HCT116 (cell line): Measurements from ENCODE around the gene TAS2R60. TPM values are rescaled to one million over a fixed set of nuclear protein-coding genes. Genes with fewer than 3 reads are reported as not detected.
A peak's percentile ranks its signal among the peaks of the same experiment; 100 is the strongest.

Experiments used
- ATAC-seq: fragments of 200-7000 bp; cut with Tn5 transposase; 2 replicates; pipeline ENCODE4 v1.9.1; 2020; ENCODE audit warnings: mild to moderate bottlenecking, moderate library complexity
- BruUV-seq: library from RNA; stranded (reverse); fragments of 400-500 nt; replicated peaks from 2 replicates; lab custom pipeline; 2021; lab: Mats Ljungman, UMichigan
- CTCF ChIA-PET: fragments of 300-600 bp; sonication (Branson Sonifier 250); formaldehyde crosslinking; loops from one replicate; lab custom pipeline; 2021; ENCODE audit warnings: antibody characterized with exemption; lab: Charles Lee
- POLR2A ChIA-PET: fragments of 300-600, 350-600 bp; sonication (Branson Sonifier 250); formaldehyde crosslinking; loops from one replicate; lab custom pipeline; 2021; ENCODE audit warnings: antibody characterized with exemption; lab: Charles Lee
- RAD21 ChIA-PET, 2 experiments: fragments of 300-600 bp; sonication (Branson Sonifier 250); formaldehyde crosslinking; loops; one replicate each; lab custom pipeline; 2023; ENCODE audit warnings: low total read pairs in 2 of 2; ENCODE audit not compliant: uncharacterized antibody in 2 of 2, unreplicated experiment in 2 of 2, low non-redundant PET in 1 of 2; lab: Charles Lee
- DNase-seq: peaks from one replicate; pipeline ENCODE4 v3.0.0-alpha.2; 2010; ENCODE audit warnings: low read depth, low spot score
- H2AFZ ChIP-seq: fragments of 200-600 bp; shearing (Covaris generic), sonication (generic); 2 replicates; pipeline ENCODE4 v1.6.1; 2017; ENCODE audit warnings: low read depth, mixed run types, mixed read lengths, antibody characterized with exemption, low read length; ENCODE audit not compliant: poor library complexity, severe bottlenecking
- H3K27ac ChIP-seq: 2 replicates; pipeline ENCODE4 v1.5.1; 2012; ENCODE audit warnings: low read depth, low read length
- H3K27me3 ChIP-seq: fragments of 200-600 bp; sonication (generic); 2 replicates; pipeline ENCODE4 v1.6.1; 2016; ENCODE audit warnings: mixed run types, low read length, mixed read lengths; ENCODE audit not compliant: insufficient read depth
- H3K36me3 ChIP-seq, 2 experiments: fragments of 200-500 bp in 1 of 2; fragments of 200-600 bp in 1 of 2; sonication (Bioruptor generic) in 1 of 2; sonication (generic) in 1 of 2; 2 replicates each; pipeline versions ENCODE4 v1.5.1 to v1.6.1; 2014 to 2016; ENCODE audit warnings: low read length in 2 of 2, inconsistent platforms in 1 of 2, mixed read lengths in 1 of 2, mixed run types in 1 of 2; ENCODE audit not compliant: insufficient read depth in 2 of 2, control insufficient read depth in 1 of 2
- H3K4me1 ChIP-seq, 2 experiments: fragments of 200-600 bp in 1 of 2; sonication (generic) in 1 of 2; 2 replicates each; pipeline versions ENCODE4 v1.5.1 to v1.6.1; 2012 to 2017; ENCODE audit warnings: low read length in 2 of 2, inconsistent platforms in 1 of 2, mild to moderate bottlenecking in 1 of 2, mixed read lengths in 1 of 2, mixed run types in 1 of 2, moderate library complexity in 1 of 2; ENCODE audit not compliant: insufficient read depth in 2 of 2, control insufficient read depth in 1 of 2
- H3K4me2 ChIP-seq: fragments of 200-600 bp; sonication (generic); 2 replicates; pipeline ENCODE4 v1.6.1; 2017; ENCODE audit warnings: mixed run types, low read length, mixed read lengths
- H3K4me3 ChIP-seq, 2 experiments: fragments of 200-600 bp in 1 of 2; sonication (generic) in 1 of 2; replicated peaks in 1 of 2; 2 replicates each; pipeline ENCODE4 v1.5.1; 2011 to 2016; ENCODE audit warnings: low read length in 2 of 2, control low read depth in 1 of 2, low read depth in 1 of 2, mild to moderate bottlenecking in 1 of 2, mixed read lengths in 1 of 2, mixed run types in 1 of 2
- H3K79me2 ChIP-seq: fragments of 200-600 bp; sonication (generic); 2 replicates; pipeline ENCODE4 v1.6.1; 2017; ENCODE audit warnings: mild to moderate bottlenecking, mixed run types, low read length, moderate library complexity, mixed read lengths; ENCODE audit not compliant: insufficient read depth
- H3K9ac ChIP-seq: fragments of 200-600 bp; sonication (generic); 2 replicates; pipeline ENCODE4 v1.6.1; 2016; ENCODE audit warnings: low read length, mixed read lengths
- H3K9me2 ChIP-seq: fragments of 200-600 bp; sonication (generic), shearing (Covaris generic); 2 replicates; pipeline ENCODE4 v1.6.1; 2017; ENCODE audit warnings: mixed run types, mild to moderate bottlenecking, moderate library complexity; ENCODE audit not compliant: insufficient read depth
- H3K9me3 ChIP-seq, 2 experiments: fragments of 200-500 bp in 1 of 2; fragments of 200-600 bp in 1 of 2; sonication (Bioruptor generic) in 1 of 2; sonication (generic) in 1 of 2; 2 replicates each; pipeline ENCODE4 v1.6.1; 2014 to 2017; ENCODE audit warnings: low read length in 2 of 2, mixed read lengths in 2 of 2, inconsistent platforms in 1 of 2, low read depth in 1 of 2, mild to moderate bottlenecking in 1 of 2, mixed run types in 1 of 2, moderate library complexity in 1 of 2; ENCODE audit not compliant: control insufficient read depth in 1 of 2, insufficient read depth in 1 of 2
- H4K20me1 ChIP-seq: fragments of 200-600 bp; sonication (generic), shearing (Covaris generic); 2 replicates; pipeline ENCODE4 v1.6.1; 2017; ENCODE audit warnings: mixed run types, mild to moderate bottlenecking, moderate library complexity; ENCODE audit not compliant: insufficient read depth
- CBX3 ChIP-seq: IDR thresholded peaks from 2 replicates; pipeline ENCODE4 v1.6.1; 2012; ENCODE audit warnings: low read depth
- CTCF ChIP-seq, 3 experiments: fragments of 200-600 bp in 1 of 3; sonication (generic) in 1 of 3; IDR thresholded peaks in 2 of 3; conservative IDR thresholded peaks in 1 of 3; 2 replicates each; pipeline ENCODE4 v1.5.1; 2012 to 2017; ENCODE audit warnings: low read depth in 2 of 3, low read length in 2 of 3, antibody characterized with exemption in 1 of 3, borderline replicate concordance in 1 of 3, control low read depth in 1 of 3, mild to moderate bottlenecking in 1 of 3, mixed read lengths in 1 of 3, mixed run types in 1 of 3, moderate library complexity in 1 of 3; ENCODE audit not compliant: insufficient read depth in 1 of 3
- ELF1 ChIP-seq: IDR thresholded peaks from 2 replicates; pipeline ENCODE4 v1.6.1; 2012; ENCODE audit warnings: low read depth, borderline replicate concordance
- EZH2 ChIP-seq: fragments of 200-600 bp; sonication (generic); IDR thresholded peaks from 2 replicates; pipeline ENCODE4 v1.6.1; 2017; ENCODE audit warnings: antibody characterized with exemption, mixed run types
- FOSL1 ChIP-seq: IDR thresholded peaks from 2 replicates; pipeline ENCODE4 v1.6.1; 2012; ENCODE audit warnings: low read depth
- POLR2AphosphoS5 ChIP-seq: IDR thresholded peaks from 2 replicates; pipeline ENCODE4 v1.6.1; 2011; ENCODE audit warnings: mild to moderate bottlenecking, low read depth, low read length, moderate library complexity
- RAD21 ChIP-seq: IDR thresholded peaks from 2 replicates; pipeline ENCODE4 v1.6.1; 2012; ENCODE audit warnings: low read depth, mild to moderate bottlenecking
- SP1 ChIP-seq: IDR thresholded peaks from 2 replicates; pipeline ENCODE4 v1.6.1; 2012; ENCODE audit warnings: low read depth
- SRF ChIP-seq: IDR thresholded peaks from 2 replicates; pipeline ENCODE4 v1.6.1; 2012; ENCODE audit warnings: low read depth
- YY1 ChIP-seq: IDR thresholded peaks from 2 replicates; pipeline ENCODE4 v1.6.1; 2011; ENCODE audit warnings: low read length, low read depth, moderate library complexity, mild to moderate bottlenecking; ENCODE audit not compliant: insufficient replicate concordance; ENCODE audit errors: extremely low read depth
- ZFX ChIP-seq: fragments of 450-650 bp; IDR thresholded peaks from 2 replicates; pipeline ENCODE4 v1.6.1; 2017
- ZNF274 ChIP-seq: fragments of 200-500 bp; sonication (Bioruptor generic); IDR thresholded peaks from 2 replicates; pipeline ENCODE4 v1.6.1; 2014; ENCODE audit warnings: mild to moderate bottlenecking, low read depth, low read length, inconsistent platforms
- intact Hi-C: fragments of 100-400 bp; cut with micrococcal nuclease; formaldehyde crosslinking; loops from 2 replicates; pipeline ENCODE4 v1.10.0; 2022
- total RNA-seq: library from RNA; stranded (reverse); gene quantifications from one replicate; pipeline ENCODE4 v1.2.1, GENCODE V29; 2021; ENCODE audit not compliant: unreplicated experiment
- TF ChIP-seq, protein P1 (sequence below): IDR thresholded peaks from 2 replicates; pipeline ENCODE4 v1.6.1; 2012
- TF ChIP-seq, protein P2 (sequence below): IDR thresholded peaks from 2 replicates; pipeline ENCODE4 v1.6.1; 2012
- TF ChIP-seq, protein P3 (sequence below): IDR thresholded peaks from 2 replicates; pipeline ENCODE4 v1.6.1; 2011; ENCODE audit warnings: mild to moderate bottlenecking, low read length, moderate library complexity; ENCODE audit not compliant: insufficient replicate concordance; ENCODE audit errors: extremely low read depth

Gene TAS2R60
- total RNA-seq, 1 experiment from 2014 or later: not detected

DNA sequence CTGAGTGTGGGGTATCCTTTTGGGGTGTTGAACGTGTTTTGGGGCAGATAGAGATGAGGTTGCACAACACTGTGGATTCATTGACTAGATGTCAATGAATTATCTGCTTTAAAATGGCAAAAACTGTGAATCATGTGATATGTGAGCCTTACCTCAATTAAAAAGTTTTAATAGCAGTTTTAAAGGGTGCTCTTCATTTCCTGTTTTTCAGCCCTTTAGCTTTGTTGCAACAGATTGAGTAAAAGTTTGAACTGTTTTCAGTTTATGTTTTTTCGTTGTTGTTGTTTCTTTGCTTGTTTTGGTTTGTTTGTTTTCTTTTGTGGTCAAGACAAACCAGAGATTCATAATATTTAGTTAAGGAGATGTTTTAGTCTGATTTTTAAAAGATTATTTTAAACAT lies 43.8 kb downstream of the TAS2R60 start:
- no peak overlapping the region for H3K4me2 ChIP-seq
- TF ChIP-seq POLR2AphosphoS5: no peak
- TF ChIP-seq, protein P1, sequence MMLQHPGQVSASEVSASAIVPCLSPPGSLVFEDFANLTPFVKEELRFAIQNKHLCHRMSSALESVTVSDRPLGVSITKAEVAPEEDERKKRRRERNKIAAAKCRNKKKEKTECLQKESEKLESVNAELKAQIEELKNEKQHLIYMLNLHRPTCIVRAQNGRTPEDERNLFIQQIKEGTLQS: no peak
- TF ChIP-seq RAD21: no peak
- no peak for TF ChIP-seq SP1
- no peak for TF ChIP-seq ELF1
- TF ChIP-seq, protein P2, sequence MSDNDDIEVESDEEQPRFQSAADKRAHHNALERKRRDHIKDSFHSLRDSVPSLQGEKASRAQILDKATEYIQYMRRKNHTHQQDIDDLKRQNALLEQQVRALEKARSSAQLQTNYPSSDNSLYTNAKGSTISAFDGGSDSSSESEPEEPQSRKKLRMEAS: no peak
- no peak for TF ChIP-seq ZNF274
- no peak for TF ChIP-seq CBX3
- H3K27me3 ChIP-seq: no peaks in the 10 kb centered on the region
- H3K36me3 ChIP-seq: no peaks in the 10 kb centered on the region
- H2AFZ ChIP-seq: peak overlapping the region; percentile 27
- no peak for DNase-seq
- ATAC-seq: no peak
- peaks cover 5 to 12% of the 10 kb centered on the region in 2 experiments; a peak in 3 of 4 replicates for H3K4me1 ChIP-seq
- no peak overlapping the region for H3K27ac ChIP-seq
- H3K9ac ChIP-seq: no peak overlapping the region
- no peaks in the 10 kb centered on the region for H3K79me2 ChIP-seq
- H3K4me3 ChIP-seq: no peak overlapping the region
- H3K9me3 ChIP-seq: no peaks in the 10 kb centered on the region
- POLR2A ChIA-PET: no interaction called here
- no peaks in the 10 kb centered on the region for H4K20me1 ChIP-seq
- CTCF ChIA-PET: no interaction called here
- H3K9me2 ChIP-seq: no peaks in the 10 kb centered on the region
- BruUV-seq: no TSS peak
- intact Hi-C loops: no loop called here
- RAD21 ChIA-PET: no interaction called here

- ATAC-seq (no peak), DNase-seq (no peak)
- Histone ChIP-seq H3K36me3 (no peaks in the 10 kb centered on the region), H3K9me3 (no peaks in the 10 kb centered on the region), H3K4me3 (no peak overlapping the region), H3K4me1 (peaks cover 5 to 17% of the 10 kb centered on the region in 2 experiments; a peak in 3 of 4 replicates), H3K4me2 (no peak overlapping the region), H3K9ac (no peak overlapping the region), H3K9me2 (no peaks in the 10 kb centered on the region), H3K27me3 (no peaks in the 10 kb centered on the region), H3K27ac (no peak overlapping the region), H3K79me2 (no peaks in the 10 kb centered on the region), H2AFZ (no peak overlapping the region), H4K20me1 (no peaks in the 10 kb centered on the region)
- ChIA-PET POLR2A (no interaction called here), CTCF (no interaction called here), RAD21 (no interaction called here)
- BruUV-seq: no TSS peak
- TF ChIP-seq CTCF (IDR thresholded peaks at IDR 0.05 in 2 of 3, conservative IDR thresholded peaks at IDR 0.05 in 1 of 3; ENCODE audit: borderline replicate concordance in 1 of 3, insufficient read depth in 1 of 3, low read depth in 2 of 3, low read length in 2 of 3) (no peak), SRF (no peak), ELF1 (no peak), POLR2AphosphoS5 (no peak), SP1 (no peak), ZFX (no peak), FOSL1 (no peak), CBX3 (no peak), YY1 (no peak), EZH2 (no peak), ZNF274 (no peak)
- TF ChIP-seq, protein P3, sequence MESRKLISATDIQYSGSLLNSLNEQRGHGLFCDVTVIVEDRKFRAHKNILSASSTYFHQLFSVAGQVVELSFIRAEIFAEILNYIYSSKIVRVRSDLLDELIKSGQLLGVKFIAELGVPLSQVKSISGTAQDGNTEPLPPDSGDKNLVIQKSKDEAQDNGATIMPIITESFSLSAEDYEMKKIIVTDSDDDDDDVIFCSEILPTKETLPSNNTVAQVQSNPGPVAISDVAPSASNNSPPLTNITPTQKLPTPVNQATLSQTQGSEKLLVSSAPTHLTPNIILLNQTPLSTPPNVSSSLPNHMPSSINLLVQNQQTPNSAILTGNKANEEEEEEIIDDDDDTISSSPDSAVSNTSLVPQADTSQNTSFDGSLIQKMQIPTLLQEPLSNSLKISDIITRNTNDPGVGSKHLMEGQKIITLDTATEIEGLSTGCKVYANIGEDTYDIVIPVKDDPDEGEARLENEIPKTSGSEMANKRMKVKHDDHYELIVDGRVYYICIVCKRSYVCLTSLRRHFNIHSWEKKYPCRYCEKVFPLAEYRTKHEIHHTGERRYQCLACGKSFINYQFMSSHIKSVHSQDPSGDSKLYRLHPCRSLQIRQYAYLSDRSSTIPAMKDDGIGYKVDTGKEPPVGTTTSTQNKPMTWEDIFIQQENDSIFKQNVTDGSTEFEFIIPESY: no peak
- intact Hi-C loops: no loop called here
These were observed 44.3 kb downstream of the TAS2R60 start for GRCh38 chr7:143487566-143487965.
